Endothelial cell of umbilical vein (primary cell): ENCODE data around the gene VAV2. TPM values are rescaled to one million over a fixed set of nuclear protein-coding genes. Genes with fewer than 3 reads are reported as not detected.

Experiments
- BruUV-seq: library from RNA; stranded (reverse); fragments of 400-500 nt; replicated peaks from 2 replicates; lab custom pipeline; 2021; lab: Mats Ljungman, UMichigan
- CTCF ChIA-PET: fragments of 300-600, 350-600 bp; sonication (Branson Sonifier 250); formaldehyde crosslinking; loops from one replicate; lab custom pipeline; 2021; ENCODE audit warnings: antibody characterized with exemption, inconsistent platforms; lab: Charles Lee
- POLR2A ChIA-PET: fragments of 300-600, 350-600 bp; sonication (Branson Sonifier 250); formaldehyde crosslinking; loops from one replicate; lab custom pipeline; 2021; ENCODE audit warnings: antibody characterized with exemption, inconsistent platforms; lab: Charles Lee
- DNase-seq: peaks from one replicate; pipeline ENCODE4 v3.0.0-alpha.2; 2011; ENCODE audit warnings: low read depth, low spot score
- FAIRE-seq: peaks from 2 replicates; lab custom pipeline; 2011; peaks lifted over from hg19 to GRCh38; lab: Jason Lieb, UNC
- H2AFZ ChIP-seq: 2 replicates; pipeline ENCODE4 v1.6.0; 2012; ENCODE audit warnings: low read depth, low read length, control low read depth, inconsistent platforms
- H3K27ac ChIP-seq: 2 replicates; pipeline ENCODE4 v1.5.1; 2011; ENCODE audit warnings: low read depth, mild to moderate bottlenecking, control low read depth, low read length, moderate library complexity; ENCODE audit not compliant: insufficient read depth
- H3K27me3 ChIP-seq, 2 experiments: 2 replicates each; pipeline versions ENCODE4 v1.6.0 to v1.6.1; 2011; ENCODE audit warnings: low read length in 2 of 2, mixed read lengths in 1 of 2; ENCODE audit not compliant: control insufficient read depth in 2 of 2, insufficient read depth in 2 of 2
- H3K36me3 ChIP-seq, 2 experiments: 2 replicates in 1 of 2; 3 replicates in 1 of 2; pipeline ENCODE4 v1.5.1; 2011; ENCODE audit warnings: low read length in 2 of 2, mild to moderate bottlenecking in 1 of 2, moderate library complexity in 1 of 2; ENCODE audit not compliant: control insufficient read depth in 2 of 2, insufficient read depth in 2 of 2; ENCODE audit errors: extremely low read depth in 1 of 2
- H3K4me1 ChIP-seq: 3 replicates; pipeline ENCODE4 v1.5.1; 2011; ENCODE audit warnings: mild to moderate bottlenecking, low read length; ENCODE audit not compliant: control insufficient read depth, insufficient read depth; ENCODE audit errors: extremely low read depth
- H3K4me2 ChIP-seq: 2 replicates; pipeline ENCODE4 v1.6.1; 2011; ENCODE audit warnings: low read length, control low read depth, mixed read lengths; ENCODE audit not compliant: insufficient read depth
- H3K4me3 ChIP-seq, 3 experiments: fragments of 200-600 bp in 1 of 3; sonication (generic), shearing (Covaris generic) in 1 of 3; replicated peaks in 1 of 3; 2 replicates each; pipeline ENCODE4 v1.5.1; 2011 to 2016; ENCODE audit warnings: control low read depth in 3 of 3, low read length in 3 of 3, mild to moderate bottlenecking in 2 of 3, inconsistent platforms in 1 of 3, low read depth in 1 of 3, moderate library complexity in 1 of 3; ENCODE audit not compliant: insufficient read depth in 1 of 3
- H3K79me2 ChIP-seq: 2 replicates; pipeline ENCODE4 v1.6.0; 2012; ENCODE audit warnings: low read length, inconsistent platforms; ENCODE audit not compliant: control insufficient read depth, insufficient read depth
- H3K9ac ChIP-seq: replicated peaks from 2 replicates; pipeline ENCODE3; 2011; ENCODE audit warnings: low read length, control low read depth; ENCODE audit not compliant: insufficient read depth; ENCODE audit errors: extremely low read depth
- H3K9me1 ChIP-seq: replicated peaks from 3 replicates; pipeline ENCODE4 v1.6.0; 2011; ENCODE audit warnings: mild to moderate bottlenecking, low read length; ENCODE audit not compliant: control insufficient read depth, insufficient read depth; ENCODE audit errors: extremely low read depth
- H3K9me3 ChIP-seq: replicated peaks from 2 replicates; pipeline ENCODE4 v1.5.1; 2012; ENCODE audit warnings: low read length, inconsistent platforms; ENCODE audit not compliant: control insufficient read depth, insufficient read depth
- H4K20me1 ChIP-seq: replicated peaks from 2 replicates; pipeline ENCODE3; 2011; ENCODE audit warnings: mild to moderate bottlenecking, low read length; ENCODE audit not compliant: control insufficient read depth, insufficient read depth; ENCODE audit errors: extremely low read depth
- EZH2 ChIP-seq: IDR thresholded peaks from 2 replicates; pipeline ENCODE4 v1.6.1; 2012; ENCODE audit warnings: borderline replicate concordance, low read depth, mild to moderate bottlenecking, moderate library complexity, low read length, inconsistent platforms; ENCODE audit not compliant: severe bottlenecking
- FOS ChIP-seq: IDR thresholded peaks from 2 replicates; pipeline ENCODE4 v1.6.1; 2011; ENCODE audit warnings: mild to moderate bottlenecking, low read length, moderate library complexity, borderline replicate concordance; ENCODE audit not compliant: insufficient read depth
- GATA2 ChIP-seq: IDR thresholded peaks from 2 replicates; pipeline ENCODE4 v1.7.0; 2011; ENCODE audit warnings: low read depth, mild to moderate bottlenecking, moderate library complexity, mixed read lengths, low read length; ENCODE audit not compliant: insufficient read length, insufficient read depth
- JUN ChIP-seq: IDR thresholded peaks from 2 replicates; pipeline ENCODE4 v1.6.1; 2011; ENCODE audit warnings: borderline replicate concordance, low read depth; ENCODE audit not compliant: insufficient read length, insufficient read depth
- MYC ChIP-seq: IDR thresholded peaks from one replicate; pipeline ENCODE4 v1.6.1; 2011; ENCODE audit warnings: mild to moderate bottlenecking, low read depth, low read length
- POLR2A ChIP-seq: IDR thresholded peaks from 2 replicates; pipeline ENCODE4 v1.6.1; 2012; ENCODE audit warnings: low read depth, mild to moderate bottlenecking, control low read depth, low read length
- POLR2AphosphoS5 ChIP-seq: IDR thresholded peaks from 2 replicates; pipeline ENCODE4 v1.6.1; 2012; ENCODE audit warnings: low read depth, mild to moderate bottlenecking, control low read depth, low read length, moderate library complexity; ENCODE audit not compliant: insufficient read depth
- dilution Hi-C: fragments of 300-500 bp; cut with MboI; formaldehyde crosslinking; loops from one replicate; pipeline ENCODE4 v1.15.0; 2019; ENCODE audit warnings: low sequenced_read_pairs; ENCODE audit not compliant: extremely low pct_ligation_motif_present
- intact Hi-C: fragments of 100-400 bp; cut with micrococcal nuclease; formaldehyde crosslinking; loops from one replicate; pipeline ENCODE4 v1.10.0; 2022
- polyA plus RNA-seq, 4 experiments: library from polyadenylated mRNA; depleted of rRNA in 3 of 4; stranded (reverse) in 3 of 4; unstranded in 1 of 4; fragments of >200 nt; gene quantifications; 2 replicates each; pipeline versions ENCODE4 v1.2.1 to v1.2.3, GENCODE V29; 2011 to 2012; ENCODE audit warnings: missing spikeins in 1 of 4
- total RNA-seq: library from RNA; stranded (reverse); gene quantifications from 2 replicates; pipeline ENCODE4 v1.2.3, GENCODE V29; 2021
- TF ChIP-seq, protein P1 (sequence below), 2 donors: IDR thresholded peaks; 1 replicate in 1 of 2; 2 replicates in 1 of 2; pipeline ENCODE4 v1.5.1; 2011; ENCODE audit warnings: low read length in 2 of 2, mild to moderate bottlenecking in 2 of 2, moderate library complexity in 2 of 2, control low read depth in 1 of 2, inconsistent platforms in 1 of 2, low read depth in 1 of 2; ENCODE audit not compliant: insufficient read depth in 1 of 2; ENCODE audit errors: extremely low read depth in 1 of 2
- TF ChIP-seq, protein P2 (sequence below): IDR thresholded peaks from 2 replicates; pipeline ENCODE4 v1.6.1; 2011; ENCODE audit not compliant: insufficient read depth, insufficient read length

Gene VAV2
- total and polyA plus RNA-seq, 2 donors (not counting 3 experiments of a cell fraction or from before 2014, with no cell fraction given): 10.6 to 30.6 TPM

GRCh38 chr9:133887540-133888047, 104.5 kb downstream of the VAV2 start:
- Histone ChIP-seq H3K79me2 (peaks cover 10% of the 10 kb centered on the region), H2AFZ (no peak overlapping the region), H3K27me3 (no peaks in the 10 kb centered on the region), H3K4me2 (no peak overlapping the region), H3K4me3 (no peak overlapping the region), H3K4me1 (peaks cover 4% of the 10 kb centered on the region), H3K36me3 (no peaks in the 10 kb centered on the region), H4K20me1 (no peaks in the 10 kb centered on the region), H3K9me1 (no peaks in the 10 kb centered on the region), H3K9me3 (no peaks in the 10 kb centered on the region), H3K27ac (no peak overlapping the region), H3K9ac (no peak overlapping the region)
- intact Hi-C loops: no loop called here
- ChIA-PET CTCF (no interaction called here), POLR2A (no interaction called here)
- TF ChIP-seq POLR2AphosphoS5 (no peak), FOS (no peak), GATA2 (no peak), JUN (no peak), MYC (no peak), EZH2 (no peak), POLR2A (no peak)
- TF ChIP-seq, protein P1, sequence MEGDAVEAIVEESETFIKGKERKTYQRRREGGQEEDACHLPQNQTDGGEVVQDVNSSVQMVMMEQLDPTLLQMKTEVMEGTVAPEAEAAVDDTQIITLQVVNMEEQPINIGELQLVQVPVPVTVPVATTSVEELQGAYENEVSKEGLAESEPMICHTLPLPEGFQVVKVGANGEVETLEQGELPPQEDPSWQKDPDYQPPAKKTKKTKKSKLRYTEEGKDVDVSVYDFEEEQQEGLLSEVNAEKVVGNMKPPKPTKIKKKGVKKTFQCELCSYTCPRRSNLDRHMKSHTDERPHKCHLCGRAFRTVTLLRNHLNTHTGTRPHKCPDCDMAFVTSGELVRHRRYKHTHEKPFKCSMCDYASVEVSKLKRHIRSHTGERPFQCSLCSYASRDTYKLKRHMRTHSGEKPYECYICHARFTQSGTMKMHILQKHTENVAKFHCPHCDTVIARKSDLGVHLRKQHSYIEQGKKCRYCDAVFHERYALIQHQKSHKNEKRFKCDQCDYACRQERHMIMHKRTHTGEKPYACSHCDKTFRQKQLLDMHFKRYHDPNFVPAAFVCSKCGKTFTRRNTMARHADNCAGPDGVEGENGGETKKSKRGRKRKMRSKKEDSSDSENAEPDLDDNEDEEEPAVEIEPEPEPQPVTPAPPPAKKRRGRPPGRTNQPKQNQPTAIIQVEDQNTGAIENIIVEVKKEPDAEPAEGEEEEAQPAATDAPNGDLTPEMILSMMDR (IDR thresholded peaks at IDR 0.05; ENCODE audit: extremely low read depth in 1 of 2, insufficient read depth in 1 of 2, low read depth in 1 of 2, low read length in 2 of 2): no peak
- TF ChIP-seq, protein P2, sequence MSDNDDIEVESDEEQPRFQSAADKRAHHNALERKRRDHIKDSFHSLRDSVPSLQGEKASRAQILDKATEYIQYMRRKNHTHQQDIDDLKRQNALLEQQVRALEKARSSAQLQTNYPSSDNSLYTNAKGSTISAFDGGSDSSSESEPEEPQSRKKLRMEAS: no peak
- dilution Hi-C loops: no loop called here
- BruUV-seq: no TSS peak
- FAIRE-seq (no peak), DNase-seq (no peak)
